ENCODE data around the gene AFF3. TPM values are rescaled to one million over a fixed set of nuclear protein-coding genes. Genes with fewer than 3 reads are reported as not detected.

The AFF3 gene
- total and polyA plus RNA-seq, 10 of the 15 experiments (the other 5 are each of a cell fraction or from before 2014, with no cell fraction given), result 0.26 to 5.5 (median 3.0) TPM

DNA sequence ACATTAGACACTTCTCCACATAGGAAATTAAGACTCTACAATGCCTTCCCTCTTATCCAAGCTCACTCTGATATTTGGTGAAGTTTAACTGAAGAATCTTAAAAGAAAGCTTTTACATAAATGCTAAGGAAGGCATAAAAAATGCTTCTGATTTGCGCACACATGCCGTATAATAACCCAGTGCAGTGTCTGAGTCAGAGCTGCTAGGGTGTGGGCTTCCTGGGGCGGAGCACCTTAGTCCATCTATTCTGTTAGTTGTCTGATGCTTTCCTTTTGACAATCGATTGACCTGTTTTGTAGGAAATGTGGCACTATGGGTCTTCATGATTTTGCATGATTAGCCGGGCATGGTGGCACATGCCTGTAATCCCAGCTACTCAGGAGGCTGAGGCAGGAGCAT, 231.5 kb downstream of the AFF3 start (continued):
- TF ChIP-seq, protein P1, sequence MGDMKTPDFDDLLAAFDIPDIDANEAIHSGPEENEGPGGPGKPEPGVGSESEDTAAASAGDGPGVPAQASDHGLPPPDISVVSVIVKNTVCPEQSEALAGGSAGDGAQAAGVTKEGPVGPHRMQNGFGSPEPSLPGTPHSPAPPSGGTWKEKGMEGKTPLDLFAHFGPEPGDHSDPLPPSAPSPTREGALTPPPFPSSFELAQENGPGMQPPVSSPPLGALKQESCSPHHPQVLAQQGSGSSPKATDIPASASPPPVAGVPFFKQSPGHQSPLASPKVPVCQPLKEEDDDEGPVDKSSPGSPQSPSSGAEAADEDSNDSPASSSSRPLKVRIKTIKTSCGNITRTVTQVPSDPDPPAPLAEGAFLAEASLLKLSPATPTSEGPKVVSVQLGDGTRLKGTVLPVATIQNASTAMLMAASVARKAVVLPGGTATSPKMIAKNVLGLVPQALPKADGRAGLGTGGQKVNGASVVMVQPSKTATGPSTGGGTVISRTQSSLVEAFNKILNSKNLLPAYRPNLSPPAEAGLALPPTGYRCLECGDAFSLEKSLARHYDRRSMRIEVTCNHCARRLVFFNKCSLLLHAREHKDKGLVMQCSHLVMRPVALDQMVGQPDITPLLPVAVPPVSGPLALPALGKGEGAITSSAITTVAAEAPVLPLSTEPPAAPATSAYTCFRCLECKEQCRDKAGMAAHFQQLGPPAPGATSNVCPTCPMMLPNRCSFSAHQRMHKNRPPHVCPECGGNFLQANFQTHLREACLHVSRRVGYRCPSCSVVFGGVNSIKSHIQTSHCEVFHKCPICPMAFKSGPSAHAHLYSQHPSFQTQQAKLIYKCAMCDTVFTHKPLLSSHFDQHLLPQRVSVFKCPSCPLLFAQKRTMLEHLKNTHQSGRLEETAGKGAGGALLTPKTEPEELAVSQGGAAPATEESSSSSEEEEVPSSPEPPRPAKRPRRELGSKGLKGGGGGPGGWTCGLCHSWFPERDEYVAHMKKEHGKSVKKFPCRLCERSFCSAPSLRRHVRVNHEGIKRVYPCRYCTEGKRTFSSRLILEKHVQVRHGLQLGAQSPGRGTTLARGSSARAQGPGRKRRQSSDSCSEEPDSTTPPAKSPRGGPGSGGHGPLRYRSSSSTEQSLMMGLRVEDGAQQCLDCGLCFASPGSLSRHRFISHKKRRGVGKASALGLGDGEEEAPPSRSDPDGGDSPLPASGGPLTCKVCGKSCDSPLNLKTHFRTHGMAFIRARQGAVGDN (IDR thresholded peaks at IDR 0.05), result no peak
- no peak for TF ChIP-seq BMI1 (IDR thresholded peaks at IDR 0.05; ENCODE audit: borderline replicate concordance)
- no peak for TF ChIP-seq YY1 (IDR thresholded peaks at IDR 0.05; ENCODE audit: low read depth, low read length)
- TF ChIP-seq FOXK2 (IDR thresholded peaks at IDR 0.05), result no peak
- TF ChIP-seq NR2C1 (IDR thresholded peaks at IDR 0.05), result no peak
- no peak for TF ChIP-seq GATAD2B (conservative IDR thresholded peaks at IDR 0.05; ENCODE audit: low read depth)
- TF ChIP-seq SMC3 (IDR thresholded peaks at IDR 0.05; ENCODE audit: borderline replicate concordance, low read length), result no peak
- no peak for TF ChIP-seq TARDBP (IDR thresholded peaks at IDR 0.05; ENCODE audit: borderline replicate concordance)
- no peak for TF ChIP-seq SMAD1 (IDR thresholded peaks at IDR 0.05; ENCODE audit: low read depth, partially characterized antibody)
- TF ChIP-seq BRCA1 (IDR thresholded peaks at IDR 0.05; ENCODE audit: low read depth, low read length), result no peak
- TF ChIP-seq MTA2 (IDR thresholded peaks at IDR 0.05; ENCODE audit: low read depth), result no peak

DNA sequence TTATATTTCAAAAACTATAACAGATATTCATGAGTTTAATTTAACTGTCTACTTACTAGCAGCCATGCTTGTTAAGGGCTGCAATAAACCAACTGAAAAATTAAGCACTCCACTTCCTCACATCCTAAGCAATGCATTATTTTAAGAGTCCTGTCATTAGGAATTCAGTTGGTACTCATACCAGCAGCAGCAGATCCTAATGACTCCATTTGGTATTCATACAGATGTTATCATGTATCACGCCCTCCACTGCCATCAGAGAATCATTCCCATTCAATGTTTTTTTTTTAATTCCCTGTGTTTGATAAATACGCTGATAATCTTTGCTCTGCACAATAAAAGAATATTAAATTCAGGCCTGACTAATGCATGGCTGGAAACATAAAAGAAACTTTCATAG, 236.8 kb downstream of the AFF3 start:
- in situ Hi-C loops (cut with MboI) (no loop called here), intact Hi-C loops (cut with micrococcal nuclease; ENCODE audit: unreplicated experiment) (no loop called here)
- SMC1A ChIA-PET (ENCODE audit: uncharacterized antibody, unreplicated experiment), result interaction anchor here (1.3 kb wide), 1 partner anchor 14 kb away, joined by 3 read pairs; no protein-coding TSS in a partner anchor
- no peak overlapping the region for H3K4me3 ChIP-seq
- DNase-seq (ENCODE audit: low read depth, low spot score), result no peak
- no peaks in the 10 kb centered on the region for H3K9me3 ChIP-seq (replicated peaks; ENCODE audit: control insufficient read depth, insufficient read depth, low read length)
- CTCF ChIA-PET, result no interaction called here
- H3K36me3 ChIP-seq (ENCODE audit: control insufficient read depth in 2 of 2, insufficient read depth in 2 of 2, low read length in 1 of 2), result no peaks in the 10 kb centered on the region
- H3K79me2 ChIP-seq (ENCODE audit: control insufficient read depth, insufficient read depth, low read length), result no peaks in the 10 kb centered on the region
- no peak overlapping the region for H3K4me2 ChIP-seq (ENCODE audit: control insufficient read depth, insufficient read depth)
- no peaks in the 10 kb centered on the region for H3K4me1 ChIP-seq (ENCODE audit: control insufficient read depth, insufficient read depth, low read length)
- RAD21 ChIA-PET (ENCODE audit: unreplicated experiment), result no interaction called here
- H2AFZ ChIP-seq (ENCODE audit: control insufficient read depth, low read depth, low read length), result no peak overlapping the region
- FAIRE-seq, result no peak
- H3K27me3 ChIP-seq (replicated peaks in 1 of 2; ENCODE audit: control insufficient read depth in 2 of 2, insufficient read depth in 2 of 2, low read length in 1 of 2), result no peaks in the 10 kb centered on the region; a peak in 1 of 4 replicates
- no TSS peak for BruUV-seq (replicated peaks)
- H4K20me1 ChIP-seq (ENCODE audit: control insufficient read depth, insufficient read depth), result no peaks in the 10 kb centered on the region
- no peak overlapping the region for H3K27ac ChIP-seq (ENCODE audit: control insufficient read depth, insufficient read depth)
- 50% methylated on average over 2 of the region's 2 CpGs for WGBS (ENCODE audit: insufficient coverage, insufficient replicate concordance, low lambda C conversion rate, missing lambda C conversion rate)
- no peak for ATAC-seq
- no peak overlapping the region for H3K9ac ChIP-seq (ENCODE audit: control insufficient read depth, insufficient read depth, low read length)
- POLR2A ChIA-PET, result no interaction called here
- no peak for TF ChIP-seq RUNX3 (IDR thresholded peaks at IDR 0.05; ENCODE audit: low read length)
- TF ChIP-seq TCF7 (IDR thresholded peaks at IDR 0.05; ENCODE audit: borderline replicate concordance), result no peak
- TF ChIP-seq CHD1 (IDR thresholded peaks at IDR 0.05; ENCODE audit: low read depth, low read length), result no peak
- TF ChIP-seq, protein P2, sequence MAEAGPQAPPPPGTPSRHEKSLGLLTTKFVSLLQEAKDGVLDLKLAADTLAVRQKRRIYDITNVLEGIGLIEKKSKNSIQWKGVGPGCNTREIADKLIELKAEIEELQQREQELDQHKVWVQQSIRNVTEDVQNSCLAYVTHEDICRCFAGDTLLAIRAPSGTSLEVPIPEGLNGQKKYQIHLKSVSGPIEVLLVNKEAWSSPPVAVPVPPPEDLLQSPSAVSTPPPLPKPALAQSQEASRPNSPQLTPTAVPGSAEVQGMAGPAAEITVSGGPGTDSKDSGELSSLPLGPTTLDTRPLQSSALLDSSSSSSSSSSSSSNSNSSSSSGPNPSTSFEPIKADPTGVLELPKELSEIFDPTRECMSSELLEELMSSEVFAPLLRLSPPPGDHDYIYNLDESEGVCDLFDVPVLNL (IDR thresholded peaks at IDR 0.05; ENCODE audit: low read depth, low read length), result no peak
- TF ChIP-seq WRNIP1 (IDR thresholded peaks at IDR 0.05; ENCODE audit: borderline replicate concordance, low read depth, low read length), result no peak
- TF ChIP-seq SMAD1 (IDR thresholded peaks at IDR 0.05; ENCODE audit: low read depth, partially characterized antibody), result no peak
- TF ChIP-seq FOXM1 (IDR thresholded peaks at IDR 0.05; ENCODE audit: low read depth, low read length), result no peak
- TF ChIP-seq JUND (IDR thresholded peaks at IDR 0.05; ENCODE audit: low read depth, low read length), result no peak
- TF ChIP-seq, protein P3, sequence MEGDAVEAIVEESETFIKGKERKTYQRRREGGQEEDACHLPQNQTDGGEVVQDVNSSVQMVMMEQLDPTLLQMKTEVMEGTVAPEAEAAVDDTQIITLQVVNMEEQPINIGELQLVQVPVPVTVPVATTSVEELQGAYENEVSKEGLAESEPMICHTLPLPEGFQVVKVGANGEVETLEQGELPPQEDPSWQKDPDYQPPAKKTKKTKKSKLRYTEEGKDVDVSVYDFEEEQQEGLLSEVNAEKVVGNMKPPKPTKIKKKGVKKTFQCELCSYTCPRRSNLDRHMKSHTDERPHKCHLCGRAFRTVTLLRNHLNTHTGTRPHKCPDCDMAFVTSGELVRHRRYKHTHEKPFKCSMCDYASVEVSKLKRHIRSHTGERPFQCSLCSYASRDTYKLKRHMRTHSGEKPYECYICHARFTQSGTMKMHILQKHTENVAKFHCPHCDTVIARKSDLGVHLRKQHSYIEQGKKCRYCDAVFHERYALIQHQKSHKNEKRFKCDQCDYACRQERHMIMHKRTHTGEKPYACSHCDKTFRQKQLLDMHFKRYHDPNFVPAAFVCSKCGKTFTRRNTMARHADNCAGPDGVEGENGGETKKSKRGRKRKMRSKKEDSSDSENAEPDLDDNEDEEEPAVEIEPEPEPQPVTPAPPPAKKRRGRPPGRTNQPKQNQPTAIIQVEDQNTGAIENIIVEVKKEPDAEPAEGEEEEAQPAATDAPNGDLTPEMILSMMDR (IDR thresholded peaks at IDR 0.05 in 2 of 3, conservative IDR thresholded peaks at IDR 0.05 in 1 of 3; ENCODE audit: control insufficient read depth in 2 of 3, extremely low read depth in 1 of 3, insufficient read depth in 1 of 3, low read depth in 3 of 3, low read length in 3 of 3), result no peak

All from GM12878 (cell line).